B cell (primary cell): Measurements from ENCODE around the gene SCOC. TPM values are rescaled to one million over a fixed set of nuclear protein-coding genes. Genes with fewer than 3 reads are reported as not detected.

ENCODE experiments used
- ATAC-seq: fragments of 200-7000 bp; cut with Tn5 transposase; one replicate; pipeline ENCODE4 v1.10.0; 2021; ENCODE audit warnings: low read depth, mild to moderate bottlenecking, moderate number of reproducible peaks, moderate library complexity
- CTCF ChIA-PET: fragments of 350-600 bp; sonication (Branson Sonifier 250); formaldehyde crosslinking; loops from one replicate; lab custom pipeline; 2021; ENCODE audit warnings: antibody characterized with exemption, inconsistent platforms; lab: Charles Lee
- POLR2A ChIA-PET: fragments of 350-600 bp; sonication (Branson Sonifier 250); formaldehyde crosslinking; loops from one replicate; lab custom pipeline; 2021; ENCODE audit warnings: antibody characterized with exemption; lab: Charles Lee
- DNase-seq: peaks from one replicate; pipeline ENCODE4 v3.0.0; 2013
- H2AFZ ChIP-seq: 2 replicates; pipeline ENCODE4 v1.6.1; 2012; ENCODE audit warnings: mild to moderate bottlenecking, low read depth, low read length; ENCODE audit not compliant: insufficient read depth, poor library complexity, severe bottlenecking
- H3K27ac ChIP-seq, 2 donors: 1 replicate in 1 of 2; 2 replicates in 1 of 2; pipeline ENCODE4 v1.5.1; 2012 to 2013; ENCODE audit warnings: low read length in 2 of 2, mild to moderate bottlenecking in 2 of 2, moderate library complexity in 1 of 2
- H3K27me3 ChIP-seq, 4 experiments: fragments of 200-600 bp in 1 of 4; sonication (generic) in 1 of 4; replicated peaks in 1 of 4; 1 replicate in 2 of 4; 2 replicates in 2 of 4; pipeline versions ENCODE4 v1.6.1 to v1.7.0; 2013 to 2016; ENCODE audit warnings: low read length in 3 of 4, mild to moderate bottlenecking in 2 of 4, mixed read lengths in 1 of 4, moderate library complexity in 1 of 4; ENCODE audit not compliant: insufficient read depth in 4 of 4, control insufficient read depth in 3 of 4; ENCODE audit errors: control extremely low read depth in 1 of 4
- H3K36me3 ChIP-seq, 2 experiments: replicated peaks in 1 of 2; 1 replicate in 1 of 2; 2 replicates in 1 of 2; pipeline versions ENCODE4 v1.6.1 to v1.7.1; 2013; ENCODE audit warnings: low read length in 1 of 2; ENCODE audit not compliant: insufficient read depth in 2 of 2, control insufficient read depth in 1 of 2; ENCODE audit errors: control extremely low read depth in 1 of 2, extremely low read depth in 1 of 2
- H3K4me1 ChIP-seq, 2 donors: fragments of 200-600 bp in 1 of 2; sonication (generic) in 1 of 2; 1 replicate in 1 of 2; 2 replicates in 1 of 2; pipeline versions ENCODE4 v1.5.1 to v1.6.1; 2013 to 2017; ENCODE audit warnings: low read length in 2 of 2; ENCODE audit not compliant: control insufficient read depth in 2 of 2, insufficient read depth in 2 of 2
- H3K4me2 ChIP-seq: replicated peaks from 2 replicates; pipeline ENCODE3; 2012; ENCODE audit warnings: mild to moderate bottlenecking, low read depth, low read length; ENCODE audit not compliant: poor library complexity, severe bottlenecking
- H3K4me3 ChIP-seq, 5 experiments: fragments of 200-600 bp in 1 of 5; sonication (generic) in 1 of 5; 1 replicate in 3 of 5; 2 replicates in 2 of 5; pipeline versions ENCODE4 v1.5.1 to v1.7.0; 2011 to 2016; ENCODE audit warnings: low read length in 4 of 5, mild to moderate bottlenecking in 4 of 5, low read depth in 2 of 5, control low read depth in 1 of 5, moderate library complexity in 1 of 5; ENCODE audit not compliant: insufficient read depth in 1 of 5; ENCODE audit errors: control extremely low read depth in 1 of 5, extremely low read depth in 1 of 5
- H3K79me2 ChIP-seq: fragments of 200-600 bp; sonication (generic); one replicate; pipeline ENCODE4 v1.6.0; 2016; ENCODE audit warnings: low read length; ENCODE audit not compliant: control insufficient read depth, insufficient read depth
- H3K9ac ChIP-seq: fragments of 200-600 bp; sonication (generic); 2 replicates; pipeline ENCODE4 v1.6.1; 2017; ENCODE audit warnings: mild to moderate bottlenecking, low read length, moderate library complexity
- H3K9me3 ChIP-seq, 3 donors: one replicate each; pipeline versions ENCODE4 v1.6.1 to v1.7.1; 2013; ENCODE audit warnings: low read length in 2 of 3; ENCODE audit not compliant: control insufficient read depth in 2 of 3, insufficient read depth in 1 of 3; ENCODE audit errors: control extremely low read depth in 1 of 3
- H4K20me1 ChIP-seq: 2 replicates; pipeline ENCODE4 v1.6.0; 2012; ENCODE audit warnings: mild to moderate bottlenecking, low read length; ENCODE audit not compliant: insufficient read depth, control insufficient read depth, poor library complexity, severe bottlenecking
- H3K27ac Mint-ChIP-seq: one replicate; pipeline ENCODE4 v1.8.0; 2021; ENCODE audit warnings: mixed read lengths
- H3K27me3 Mint-ChIP-seq: one replicate; pipeline ENCODE4 v1.8.0; 2021; ENCODE audit warnings: mixed read lengths
- H3K4me1 Mint-ChIP-seq: one replicate; pipeline ENCODE4 v1.8.0; 2021; ENCODE audit warnings: mixed read lengths
- H3K4me3 Mint-ChIP-seq: one replicate; pipeline ENCODE4 v1.8.0; 2021; ENCODE audit warnings: mixed read lengths
- H3K9me3 Mint-ChIP-seq: one replicate; pipeline ENCODE4 v1.8.0; 2022; ENCODE audit warnings: mixed read lengths; ENCODE audit not compliant: insufficient read depth
- CTCF ChIP-seq: fragments of 200-600 bp; IDR thresholded peaks from one replicate; pipeline ENCODE4 v1.8.0; 2022; ENCODE audit warnings: antibody characterized with exemption, mild to moderate bottlenecking
- EZH2 ChIP-seq: IDR thresholded peaks from 2 replicates; pipeline ENCODE4 v1.6.1; 2012; ENCODE audit warnings: borderline replicate concordance, low read depth, mild to moderate bottlenecking, moderate library complexity, low read length; ENCODE audit not compliant: insufficient read depth, poor library complexity, severe bottlenecking
- WGBS: methylation state at CpG from one replicate; pipeline ENCODE4 v1.1.5; 2013; ENCODE audit warnings: missing lambda C conversion rate; ENCODE audit not compliant: insufficient coverage; 5-methylcytosine and 5-hydroxymethylcytosine counted together
- intact Hi-C: fragments of 100-400 bp; cut with micrococcal nuclease; formaldehyde crosslinking; loops from one replicate; pipeline ENCODE4 v1.10.0; 2022
- polyA plus RNA-seq: library from polyadenylated mRNA; depleted of rRNA; stranded (reverse); fragments of >200 nt; gene quantifications from 2 replicates; pipeline ENCODE4 v1.2.3, GENCODE V29; 2012
- total RNA-seq, 2 donors: library from RNA; stranded (reverse); fragments of 120-200 nt in 1 of 2; gene quantifications; 1 replicate in 1 of 2; 2 replicates in 1 of 2; pipeline versions ENCODE4 v1.2.3 to v1.2.4, GENCODE V29; 2013 to 2022

Gene SCOC
- total and polyA plus RNA-seq, 2 donors (not counting 1 experiment from before 2014, with no cell fraction given) = 4.6 to 18.4 TPM

- Histone ChIP-seq H3K27me3 (peaks cover 0 to 2% (median 0%) of the 10 kb centered on the region in 4 experiments), H3K27ac (no peak overlapping the region), H3K9ac (no peak overlapping the region), H3K36me3 (no peaks in the 10 kb centered on the region), H3K4me2 (no peak overlapping the region), H3K4me3 (no peak overlapping the region), H3K79me2 (no peaks in the 10 kb centered on the region), H3K9me3 (no peaks in the 10 kb centered on the region), H2AFZ (no peak overlapping the region), H3K4me1 (peaks cover 0 to 3% of the 10 kb centered on the region in 2 donors), H4K20me1 (no peaks in the 10 kb centered on the region)
- Mint-ChIP-seq H3K4me3 (no peak overlapping the region), H3K27ac (no peak overlapping the region), H3K4me1 (peaks cover 4% of the 10 kb centered on the region), H3K9me3 (no peaks in the 10 kb centered on the region), H3K27me3 (peaks cover 17% of the 10 kb centered on the region)
- ChIA-PET POLR2A (no interaction called here), CTCF (no interaction called here)
- no peak for TF ChIP-seq EZH2
- TF ChIP-seq CTCF = no peak
- DNase-seq = no peak
- ATAC-seq = no peak
- intact Hi-C loops = no loop called here
- WGBS = no CpG with 5 or more reads among the region's 1 CpG
These were observed 18.2 kb upstream of the SCOC start for GRCh38 chr4:140355288-140355687.

GRCh38 chr4:140357868-140358267 is 15.6 kb upstream of the SCOC start:
- Histone ChIP-seq H3K4me3 (no peak overlapping the region), H4K20me1 (no peaks in the 10 kb centered on the region), H3K27me3 (peaks cover 0 to 2% (median 0%) of the 10 kb centered on the region in 4 experiments), H3K36me3 (no peaks in the 10 kb centered on the region), H3K79me2 (no peaks in the 10 kb centered on the region), H3K4me1 (peaks cover 0 to 3% of the 10 kb centered on the region in 2 donors), H3K9me3 (peaks cover 0 to 2% (median 0%) of the 10 kb centered on the region in 3 donors), H3K4me2 (no peak overlapping the region), H3K27ac (no peak overlapping the region), H2AFZ (no peak overlapping the region), H3K9ac (no peak overlapping the region)
- no peak overlapping the region for H3K27ac Mint-ChIP-seq
- ChIA-PET CTCF (interaction anchor here (1.6 to 8.7 kb wide), 4 partner anchors 9 to 527 kb away, joined by 3 to 154 read pairs (median 28); no protein-coding TSS in a partner anchor), POLR2A (no interaction called here)
- ATAC-seq (no peak), DNase-seq (no peak)
- intact Hi-C loops = no loop called here
- H3K4me3 Mint-ChIP-seq = no peak overlapping the region
- peaks cover 12% of the 10 kb centered on the region for H3K27me3 Mint-ChIP-seq
- WGBS = no CpG with 5 or more reads among the region's 3 CpGs
- TF ChIP-seq CTCF (no peak), EZH2 (no peak)
- peaks cover 7% of the 10 kb centered on the region for H3K4me1 Mint-ChIP-seq
- H3K9me3 Mint-ChIP-seq = no peaks in the 10 kb centered on the region
